ENCODE results near the gene BEND6. TPM values are rescaled to one million over a fixed set of nuclear protein-coding genes. Genes with fewer than 3 reads are reported as not detected.

BEND6 gene
- total and polyA plus RNA-seq, 2 donors (not counting 3 experiments of a cell fraction or from before 2014, with no cell fraction given), result 0.15 to 0.66 TPM

DNA sequence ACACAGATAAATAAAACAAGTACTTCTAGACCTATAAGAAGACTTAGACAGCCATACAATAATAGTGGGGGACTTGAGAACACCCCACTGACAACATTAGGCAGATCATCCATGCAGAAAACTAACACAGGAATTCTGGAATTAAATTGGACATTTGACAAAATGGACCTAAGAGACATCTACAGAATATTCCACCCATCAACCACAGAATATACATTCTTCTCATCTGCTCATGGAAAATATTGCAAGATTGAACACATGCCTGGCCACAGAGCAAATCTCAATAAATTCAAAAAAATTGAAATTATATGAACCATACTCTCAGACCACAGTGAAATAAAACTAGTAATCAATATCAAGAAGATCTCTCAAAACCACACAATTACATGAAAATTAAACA lies 47.3 kb downstream of the BEND6 start:
- peaks cover 0 to 3% of the 10 kb centered on the region in 2 experiments for H3K27me3 ChIP-seq (ENCODE audit: control insufficient read depth in 2 of 2, insufficient read depth in 2 of 2, low read length in 2 of 2)
- CTCF ChIA-PET, result no interaction called here
- DNase-seq (ENCODE audit: low read depth, low spot score), result no peak
- no peak overlapping the region for H3K4me3 ChIP-seq (replicated peaks in 1 of 3; ENCODE audit: insufficient read depth in 1 of 3, low read depth in 1 of 3, low read length in 3 of 3)
- H4K20me1 ChIP-seq (replicated peaks; ENCODE audit: control insufficient read depth, extremely low read depth, insufficient read depth, low read length), result no peaks in the 10 kb centered on the region
- TF ChIP-seq, protein P1, sequence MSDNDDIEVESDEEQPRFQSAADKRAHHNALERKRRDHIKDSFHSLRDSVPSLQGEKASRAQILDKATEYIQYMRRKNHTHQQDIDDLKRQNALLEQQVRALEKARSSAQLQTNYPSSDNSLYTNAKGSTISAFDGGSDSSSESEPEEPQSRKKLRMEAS (IDR thresholded peaks at IDR 0.05; ENCODE audit: insufficient read depth, insufficient read length), result no peak
- TF ChIP-seq JUN (IDR thresholded peaks at IDR 0.05; ENCODE audit: borderline replicate concordance, insufficient read depth, insufficient read length, low read depth), result no peak
- dilution Hi-C loops (cut with MboI; ENCODE audit: extremely low pct_ligation_motif_present, low sequenced_read_pairs) (no loop called here), intact Hi-C loops (cut with micrococcal nuclease) (no loop called here)
- POLR2A ChIA-PET, result no interaction called here
- BruUV-seq (replicated peaks), result no TSS peak
- H3K27ac ChIP-seq (ENCODE audit: insufficient read depth, low read depth, low read length), result no peak overlapping the region
- FAIRE-seq, result no peak
- no peak overlapping the region for H2AFZ ChIP-seq (ENCODE audit: low read depth, low read length)
- H3K4me1 ChIP-seq (ENCODE audit: control insufficient read depth, extremely low read depth, insufficient read depth, low read length), result no peaks in the 10 kb centered on the region
- no peak overlapping the region for H3K9ac ChIP-seq (replicated peaks; ENCODE audit: extremely low read depth, insufficient read depth, low read length)
- no peaks in the 10 kb centered on the region for H3K36me3 ChIP-seq (ENCODE audit: control insufficient read depth in 2 of 2, extremely low read depth in 1 of 2, insufficient read depth in 2 of 2, low read length in 2 of 2)
- no peaks in the 10 kb centered on the region for H3K9me1 ChIP-seq (replicated peaks; ENCODE audit: control insufficient read depth, extremely low read depth, insufficient read depth, low read length)
- H3K79me2 ChIP-seq (ENCODE audit: control insufficient read depth, insufficient read depth, low read length), result no peaks in the 10 kb centered on the region
- H3K4me2 ChIP-seq (ENCODE audit: insufficient read depth, low read length), result no peak overlapping the region
- peaks cover 2% of the 10 kb centered on the region for H3K9me3 ChIP-seq (replicated peaks; ENCODE audit: control insufficient read depth, insufficient read depth, low read length)

DNA sequence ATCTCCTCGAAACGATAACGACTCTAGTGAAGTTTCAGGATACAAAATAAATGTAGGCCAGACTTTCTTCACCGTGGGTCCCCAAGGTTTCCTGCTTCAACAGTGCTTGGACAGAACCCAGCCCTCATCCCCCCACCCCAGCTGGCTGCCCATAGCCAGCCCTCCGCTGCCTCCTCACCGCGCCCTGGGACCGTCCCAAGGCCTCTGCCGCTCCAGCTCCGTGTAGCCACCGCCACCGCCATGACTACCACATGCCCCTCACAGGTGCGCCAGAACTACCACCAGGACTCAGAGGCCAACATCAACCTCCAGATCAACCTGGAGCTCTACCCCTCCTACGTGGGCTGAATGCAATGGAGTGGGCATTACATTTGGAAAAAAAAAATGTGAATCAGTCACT lies 49.4 kb downstream of the BEND6 start:
- DNase-seq (ENCODE audit: low read depth, low spot score), result no peak
- ChIA-PET CTCF (interaction anchor here (1.3 to 3.2 kb wide), 3 partner anchors 10 to 18 kb away, joined by 4 to 8 read pairs (median 5); no protein-coding TSS in a partner anchor), POLR2A (no interaction called here)
- H3K79me2 ChIP-seq (ENCODE audit: control insufficient read depth, insufficient read depth, low read length), result no peaks in the 10 kb centered on the region
- dilution Hi-C loops (cut with MboI; ENCODE audit: extremely low pct_ligation_motif_present, low sequenced_read_pairs), result no loop called here
- FAIRE-seq, result no peak
- H3K9ac ChIP-seq (replicated peaks; ENCODE audit: extremely low read depth, insufficient read depth, low read length), result no peak overlapping the region
- no peaks in the 10 kb centered on the region for H3K27me3 ChIP-seq (ENCODE audit: control insufficient read depth in 2 of 2, insufficient read depth in 2 of 2, low read length in 2 of 2)
- H3K27ac ChIP-seq (ENCODE audit: insufficient read depth, low read depth, low read length), result no peak overlapping the region
- intact Hi-C loops (cut with micrococcal nuclease), result no loop called here
- no TSS peak for BruUV-seq (replicated peaks)
- H3K9me1 ChIP-seq (replicated peaks; ENCODE audit: control insufficient read depth, extremely low read depth, insufficient read depth, low read length), result no peaks in the 10 kb centered on the region
- no peak overlapping the region for H3K4me2 ChIP-seq (ENCODE audit: insufficient read depth, low read length)
- no peaks in the 10 kb centered on the region for H3K36me3 ChIP-seq (ENCODE audit: control insufficient read depth in 2 of 2, extremely low read depth in 1 of 2, insufficient read depth in 2 of 2, low read length in 2 of 2)
- H3K9me3 ChIP-seq (replicated peaks; ENCODE audit: control insufficient read depth, insufficient read depth, low read length), result no peaks in the 10 kb centered on the region
- no peaks in the 10 kb centered on the region for H3K4me1 ChIP-seq (ENCODE audit: control insufficient read depth, extremely low read depth, insufficient read depth, low read length)
- TF ChIP-seq EZH2 (IDR thresholded peaks at IDR 0.05; ENCODE audit: borderline replicate concordance, low read depth, low read length, severe bottlenecking) (no peak), GATA2 (IDR thresholded peaks at IDR 0.05; ENCODE audit: insufficient read depth, insufficient read length, low read depth, low read length) (no peak), FOS (IDR thresholded peaks at IDR 0.05; ENCODE audit: borderline replicate concordance, insufficient read depth, low read length) (no peak), POLR2A (IDR thresholded peaks at IDR 0.05; ENCODE audit: low read depth, low read length) (no peak), JUN (IDR thresholded peaks at IDR 0.05; ENCODE audit: borderline replicate concordance, insufficient read depth, insufficient read length, low read depth) (no peak), POLR2AphosphoS5 (IDR thresholded peaks at IDR 0.05; ENCODE audit: insufficient read depth, low read depth, low read length) (no peak), MYC (IDR thresholded peaks at IDR 0.05; ENCODE audit: low read depth, low read length) (no peak)
- TF ChIP-seq, protein P1 (IDR thresholded peaks at IDR 0.05; ENCODE audit: insufficient read depth, insufficient read length), result no peak
- TF ChIP-seq, protein P2, sequence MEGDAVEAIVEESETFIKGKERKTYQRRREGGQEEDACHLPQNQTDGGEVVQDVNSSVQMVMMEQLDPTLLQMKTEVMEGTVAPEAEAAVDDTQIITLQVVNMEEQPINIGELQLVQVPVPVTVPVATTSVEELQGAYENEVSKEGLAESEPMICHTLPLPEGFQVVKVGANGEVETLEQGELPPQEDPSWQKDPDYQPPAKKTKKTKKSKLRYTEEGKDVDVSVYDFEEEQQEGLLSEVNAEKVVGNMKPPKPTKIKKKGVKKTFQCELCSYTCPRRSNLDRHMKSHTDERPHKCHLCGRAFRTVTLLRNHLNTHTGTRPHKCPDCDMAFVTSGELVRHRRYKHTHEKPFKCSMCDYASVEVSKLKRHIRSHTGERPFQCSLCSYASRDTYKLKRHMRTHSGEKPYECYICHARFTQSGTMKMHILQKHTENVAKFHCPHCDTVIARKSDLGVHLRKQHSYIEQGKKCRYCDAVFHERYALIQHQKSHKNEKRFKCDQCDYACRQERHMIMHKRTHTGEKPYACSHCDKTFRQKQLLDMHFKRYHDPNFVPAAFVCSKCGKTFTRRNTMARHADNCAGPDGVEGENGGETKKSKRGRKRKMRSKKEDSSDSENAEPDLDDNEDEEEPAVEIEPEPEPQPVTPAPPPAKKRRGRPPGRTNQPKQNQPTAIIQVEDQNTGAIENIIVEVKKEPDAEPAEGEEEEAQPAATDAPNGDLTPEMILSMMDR (IDR thresholded peaks at IDR 0.05; ENCODE audit: extremely low read depth in 1 of 2, insufficient read depth in 1 of 2, low read depth in 1 of 2, low read length in 2 of 2), result no peak
- H3K4me3 ChIP-seq (replicated peaks in 1 of 3; ENCODE audit: insufficient read depth in 1 of 3, low read depth in 1 of 3, low read length in 3 of 3), result no peak overlapping the region
- no peaks in the 10 kb centered on the region for H4K20me1 ChIP-seq (replicated peaks; ENCODE audit: control insufficient read depth, extremely low read depth, insufficient read depth, low read length)
- no peak overlapping the region for H2AFZ ChIP-seq (ENCODE audit: low read depth, low read length)

Data from endothelial cell of umbilical vein (primary cell).